HG02798 (cell line): ENCODE data around the gene CWC27.
"Not testable (repeated sequence)": the region's sequence is repeated elsewhere in the genome, so short reads cannot be mapped to it uniquely, and the experiment has no call there.

Experiments
- ATAC-seq: cut with Tn5 transposase; IDR thresholded peaks from one replicate; pipeline ENCODE4 v1.9.1; 2021; ENCODE audit warnings: mild to moderate bottlenecking; ENCODE audit not compliant: unreplicated experiment, poor library complexity

Gene CWC27

DNA sequence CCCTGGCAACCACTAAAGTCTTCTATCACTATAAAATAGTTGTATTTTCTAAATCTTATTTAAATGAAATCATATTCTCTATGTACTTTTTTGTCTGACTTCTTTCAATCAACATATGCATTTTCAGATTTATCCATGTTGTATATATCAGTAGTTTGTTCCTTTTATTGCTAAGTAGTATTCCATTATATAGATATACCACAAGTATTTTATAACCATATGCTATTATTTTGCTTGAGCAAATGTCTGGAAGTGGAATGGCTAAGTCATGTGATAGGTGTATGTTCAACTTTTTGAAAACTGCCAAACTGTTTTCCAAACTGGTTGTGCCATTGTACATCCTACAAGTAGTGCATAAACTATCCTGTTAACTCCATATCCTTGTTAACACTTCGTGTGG lies 131.1 kb downstream of the CWC27 start:
- ATAC-seq: no peak

DNA sequence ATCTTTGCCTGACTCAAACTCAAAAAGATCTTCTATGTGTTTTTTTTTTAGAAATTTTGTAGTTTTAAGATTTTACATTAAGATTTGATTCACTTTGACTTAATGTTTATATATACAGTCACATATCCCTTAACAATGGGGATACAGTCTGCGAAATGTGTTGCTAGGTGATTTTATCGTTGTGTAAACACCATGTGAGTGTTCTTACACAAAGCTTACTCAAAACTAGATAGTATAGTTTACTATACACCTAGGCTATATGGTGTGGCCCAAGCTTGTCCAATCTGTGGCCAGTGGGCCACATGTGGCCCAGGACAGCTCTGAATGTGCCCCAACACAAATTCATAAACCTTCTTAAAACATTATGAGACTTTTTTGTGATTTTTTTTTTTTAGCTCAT lies 131.9 kb downstream of the CWC27 start:
- no peak for ATAC-seq

DNA sequence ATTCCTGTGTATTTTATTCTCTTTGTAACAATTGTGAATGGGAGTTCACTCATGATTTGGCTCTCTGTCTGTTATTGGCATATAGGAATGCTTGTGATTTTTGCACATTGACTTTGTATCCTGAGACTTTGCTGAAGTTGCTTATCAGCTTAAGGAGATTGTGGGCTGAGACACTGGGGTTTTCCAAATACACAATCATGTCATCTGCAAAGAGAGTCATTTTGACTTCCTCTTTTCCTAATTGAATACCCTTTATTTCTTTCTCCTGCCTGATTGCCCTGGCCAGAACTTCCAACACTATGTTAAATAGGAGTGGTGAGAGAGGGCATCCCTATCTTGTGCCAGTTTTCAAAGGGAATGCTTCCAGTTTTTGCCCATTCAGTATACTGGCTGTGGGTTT lies 138.7 kb downstream of the CWC27 start:
- ATAC-seq: not testable (repeated sequence)

DNA sequence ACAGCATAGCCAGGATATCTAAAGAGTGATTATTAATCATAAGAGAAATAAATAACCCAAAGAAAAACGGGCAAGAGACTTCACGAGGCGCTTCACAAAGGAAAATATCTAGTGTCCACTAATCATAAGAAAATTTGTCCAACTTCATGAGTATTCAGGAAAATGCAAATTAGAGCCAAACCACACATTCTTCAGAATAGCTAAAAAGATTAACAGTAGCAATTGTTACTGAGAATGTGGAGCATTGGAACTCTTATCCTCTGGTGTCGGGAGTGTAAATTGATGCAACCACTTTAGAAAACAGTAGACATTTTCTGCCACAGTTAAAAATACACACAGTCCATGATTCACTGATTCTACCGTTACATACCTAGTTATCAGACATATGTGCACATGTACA lies 145.7 kb downstream of the CWC27 start:
- no peak for ATAC-seq

DNA sequence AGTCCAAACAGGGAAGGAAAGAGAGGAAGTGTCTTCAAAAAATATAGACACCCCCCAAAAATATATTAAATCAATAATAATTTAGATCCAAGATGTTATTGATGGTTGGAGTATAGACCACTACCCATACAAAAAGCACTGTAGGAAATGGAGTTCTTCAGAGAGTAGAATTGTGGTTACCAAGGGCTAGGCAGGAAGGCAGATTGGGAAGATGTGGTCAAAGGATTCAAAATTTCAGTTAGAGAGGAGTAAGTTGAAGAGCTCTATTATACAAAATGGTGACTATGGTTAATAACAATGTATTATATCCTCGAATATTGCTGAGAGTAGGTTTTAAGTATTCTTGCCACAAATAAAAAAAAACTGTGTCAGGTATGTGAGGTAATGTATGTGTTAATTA lies 149.4 kb downstream of the CWC27 start:
- no peak for ATAC-seq

- ATAC-seq: no peak
Observed at GRCh38 chr5:64921386-64921785, 152.7 kb downstream of the CWC27 start.

- ATAC-seq: no peak
Observed at GRCh38 chr5:64923151-64923685, 154.5 kb downstream of the CWC27 start.

GRCh38 chr5:64925123-64925522 lies 156.4 kb downstream of the CWC27 start:
- no peak for ATAC-seq

DNA sequence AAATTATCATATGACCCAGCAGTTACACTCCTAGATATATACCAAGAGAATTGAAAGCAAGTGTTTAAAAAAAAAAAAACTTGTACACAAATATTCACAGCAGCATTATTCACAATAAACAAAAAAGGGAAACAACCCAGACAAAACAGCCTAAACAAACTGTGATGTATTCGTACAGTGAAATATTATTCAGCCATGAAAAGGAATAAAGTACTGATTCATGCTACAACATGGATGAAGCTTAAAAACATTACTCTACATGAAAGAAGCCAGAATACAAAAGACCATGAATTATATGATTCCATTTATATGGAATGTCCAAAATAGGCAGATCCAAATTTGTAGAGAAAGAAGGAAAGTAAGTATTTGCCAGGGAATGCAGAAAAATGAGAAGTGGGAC lies 161.1 kb downstream of the CWC27 start:
- no peak for ATAC-seq

DNA sequence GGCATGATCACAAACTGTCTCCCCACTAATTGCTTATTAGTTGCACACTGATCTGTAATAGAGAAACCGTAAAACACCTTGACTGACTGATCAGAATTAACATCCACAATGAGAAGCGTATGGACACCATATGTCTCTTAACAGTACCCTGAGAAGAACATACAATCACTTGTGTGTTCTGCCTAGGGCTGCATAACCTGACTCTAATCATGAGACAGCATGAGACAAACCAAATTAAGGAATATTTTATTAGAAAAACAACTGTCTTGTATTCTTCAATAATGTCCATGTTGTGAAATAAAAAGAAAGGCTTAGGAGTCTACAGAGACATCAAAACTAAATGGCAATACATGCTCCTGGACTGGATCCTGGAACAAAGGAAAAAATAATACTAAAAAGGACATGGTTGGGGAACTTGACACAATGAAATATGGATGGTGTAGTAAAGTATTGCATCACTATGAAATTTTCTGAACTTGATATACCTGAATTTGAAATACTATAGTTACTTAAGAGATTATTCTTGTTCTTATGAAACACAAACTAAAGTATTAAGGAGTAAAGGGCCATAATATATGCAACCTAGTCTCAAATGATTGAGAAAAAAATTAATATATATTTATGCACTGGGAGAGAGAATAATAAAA lies 162.1 kb downstream of the CWC27 start:
- no peak for ATAC-seq

DNA sequence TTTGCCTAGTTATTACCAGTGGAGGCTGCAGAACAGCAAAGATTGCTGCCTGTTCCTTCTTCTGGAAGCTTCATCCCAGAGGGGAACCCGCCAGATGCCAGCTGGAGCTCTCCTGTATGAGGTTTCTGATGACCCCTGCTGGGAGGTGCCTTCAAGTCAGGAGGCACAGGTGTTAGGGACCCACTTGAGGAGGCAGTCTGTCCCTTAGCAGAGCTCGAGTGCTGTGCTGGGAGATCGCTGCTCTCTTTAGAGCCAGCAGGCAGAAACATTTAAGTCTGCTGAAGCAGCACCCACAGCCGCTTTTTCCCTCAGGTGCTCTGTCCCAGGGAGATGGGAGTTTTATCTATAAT lies 170.7 kb downstream of the CWC27 start:
- ATAC-seq: not testable (repeated sequence)

DNA sequence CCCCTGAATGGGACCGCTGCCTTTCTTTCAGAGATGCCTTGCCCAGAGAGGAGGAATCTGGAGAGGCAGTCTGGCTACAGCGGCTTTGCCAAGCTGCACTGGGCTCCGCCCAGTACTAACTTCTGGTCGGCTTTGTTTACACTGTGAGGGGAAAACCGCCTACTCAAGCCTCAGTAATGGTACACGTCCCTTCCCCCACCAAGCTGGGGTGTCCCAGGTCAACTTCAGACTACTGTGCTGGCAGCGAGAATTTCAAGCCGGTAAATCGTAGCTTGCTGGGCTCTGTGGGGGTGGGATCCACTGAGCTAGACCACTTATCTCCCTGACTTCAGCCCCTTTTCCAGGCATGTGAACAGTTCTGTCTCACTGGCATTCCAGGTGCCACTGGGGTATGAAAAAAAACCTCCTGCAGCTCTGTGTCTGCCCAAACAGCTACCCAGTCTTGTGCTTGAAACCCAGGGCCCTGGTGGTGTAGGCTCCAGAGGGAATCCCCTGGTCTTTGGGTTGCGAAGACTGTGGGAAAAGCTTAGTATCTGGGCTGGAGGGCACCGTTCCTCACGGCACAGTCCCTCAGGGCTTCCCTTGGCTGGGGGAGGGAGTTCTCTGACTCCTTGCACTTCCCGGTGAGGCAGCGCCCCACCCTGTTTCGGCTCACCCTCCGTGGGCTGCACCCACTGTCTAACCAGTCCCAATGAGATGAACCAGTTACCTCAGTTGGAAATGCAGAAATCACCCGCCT lies 171.2 kb downstream of the CWC27 start:
- ATAC-seq: no peak

- no peak for ATAC-seq
Observed at GRCh38 chr5:64942460-64942859, 173.7 kb downstream of the CWC27 start.

- ATAC-seq: no peak
Observed at GRCh38 chr5:64944868-64945267, 176.1 kb downstream of the CWC27 start.

DNA sequence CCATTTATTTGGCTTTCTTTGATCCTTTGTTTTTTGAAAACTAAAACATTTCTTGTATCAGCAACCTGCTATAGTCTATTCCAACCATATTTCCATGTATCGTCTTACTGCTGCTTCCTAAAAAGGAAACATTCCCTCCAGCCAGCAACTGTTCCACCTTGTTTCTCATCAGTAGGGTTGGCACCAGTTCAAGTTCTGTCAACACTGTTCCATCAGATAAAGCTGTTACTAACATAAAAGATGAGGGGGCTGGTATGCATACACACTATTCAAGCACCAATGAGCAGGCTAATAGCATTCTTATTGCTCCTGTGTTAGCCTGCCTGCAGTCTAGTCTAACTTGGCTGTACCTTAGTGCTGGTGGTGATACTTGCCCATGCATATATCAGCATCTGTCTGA lies 178.3 kb downstream of the CWC27 start:
- no peak for ATAC-seq

DNA sequence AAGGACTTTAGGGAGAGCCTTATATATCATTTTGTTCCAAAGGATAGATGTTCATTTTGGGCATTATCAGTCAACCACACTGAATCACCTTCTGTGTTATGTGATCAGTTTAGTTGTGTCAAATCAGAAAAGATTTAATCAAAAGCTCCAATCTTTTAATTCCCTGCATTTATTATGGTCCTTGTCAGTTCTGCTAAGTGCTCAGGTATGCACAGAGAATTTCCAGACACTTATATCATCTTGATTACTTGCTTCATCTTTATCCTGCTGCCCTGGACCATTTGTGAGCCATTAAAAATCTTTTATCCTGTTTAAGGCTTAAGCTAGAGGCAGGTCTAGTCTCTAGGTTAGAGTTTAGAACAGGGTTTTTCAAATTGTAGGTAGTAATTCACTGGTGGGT lies 179.1 kb downstream of the CWC27 start:
- ATAC-seq: no peak

- no peak for ATAC-seq
Observed at GRCh38 chr5:64949331-64949730, 180.6 kb downstream of the CWC27 start.

GRCh38 chr5:64952951-64953673 lies 184.4 kb downstream of the CWC27 start:
- ATAC-seq: no peak

DNA sequence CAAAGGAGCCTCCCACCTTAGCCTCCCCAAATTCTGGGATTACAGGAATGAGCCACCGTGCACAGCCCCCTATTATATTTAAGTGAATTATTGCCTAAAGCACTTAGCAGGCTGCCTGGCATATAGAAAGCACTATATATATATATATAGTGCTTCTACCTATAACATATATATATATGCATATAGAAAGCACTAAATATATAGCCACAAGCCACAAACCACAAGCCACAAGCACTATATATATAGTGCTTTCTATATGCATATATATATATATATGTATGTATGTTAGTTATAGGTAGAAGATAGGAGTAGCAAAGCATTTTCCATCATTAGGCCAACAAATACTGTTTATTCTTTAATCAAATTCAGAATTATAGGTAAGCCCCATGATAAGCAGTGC lies 185.8 kb downstream of the CWC27 start:
- no peak for ATAC-seq

DNA sequence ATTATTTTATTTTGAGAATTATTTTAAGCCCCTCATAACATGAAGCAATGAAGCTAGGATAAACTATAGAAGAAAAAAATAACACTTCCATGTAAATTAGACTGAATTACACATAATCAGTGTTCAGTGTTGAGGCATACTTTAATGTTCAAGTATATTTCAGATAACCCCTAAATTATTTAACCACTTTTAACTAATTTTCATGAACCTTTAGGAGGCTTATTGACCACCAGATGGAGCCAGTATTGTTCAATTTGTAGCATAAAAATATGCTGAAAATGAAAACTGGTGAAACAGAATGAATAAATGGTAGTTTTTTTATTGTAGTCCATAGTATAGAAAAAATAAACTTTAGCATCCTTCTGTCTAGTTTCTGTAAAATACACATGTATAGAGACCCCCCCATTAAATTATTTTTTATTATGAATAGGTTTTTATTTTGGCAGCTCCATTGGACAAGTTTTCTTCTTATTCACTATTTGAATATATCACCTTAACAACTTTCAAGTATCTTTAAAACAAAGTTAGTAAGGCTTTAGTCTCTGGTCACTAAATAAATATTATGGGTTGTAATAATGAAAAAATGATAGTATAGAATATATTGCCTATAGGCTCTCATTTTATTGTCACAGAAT lies 190.1 kb downstream of the CWC27 start:
- no peak for ATAC-seq

DNA sequence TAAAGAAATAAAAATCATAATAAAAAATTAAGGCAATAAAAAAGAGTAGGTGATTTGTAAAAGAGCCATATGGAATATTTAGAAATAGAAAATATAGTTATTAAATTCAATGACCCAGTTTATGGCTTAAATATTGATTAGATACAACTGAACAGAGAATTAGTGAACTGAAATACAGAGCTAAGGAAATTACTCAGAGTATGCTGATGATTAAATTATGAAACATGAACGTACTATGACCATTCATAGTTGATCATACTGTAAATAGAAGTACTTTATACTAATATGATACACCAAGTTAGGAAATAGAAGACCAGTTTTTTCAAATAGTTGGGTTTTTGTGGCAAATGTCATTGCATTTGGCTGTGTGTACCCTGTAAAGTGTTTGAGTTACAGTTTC lies 194.5 kb downstream of the CWC27 start:
- ATAC-seq: no peak
